ENCODE results near the gene F13A1.

F13A1 gene

GRCh38 chr6:6221787-6222535 is 98.5 kb downstream of the F13A1 start:
- no peak overlapping the region for H3K27ac ChIP-seq
- no peaks in the 10 kb centered on the region for H3K4me1 ChIP-seq
- TF ChIP-seq CTCF (IDR thresholded peaks at IDR 0.05) = no peak
- DNase-seq = no peak
- H3K9me3 ChIP-seq = no peaks in the 10 kb centered on the region
- intact Hi-C loops (cut with DNase I; ENCODE audit: low total_unique reads) = no loop called here
- no peaks in the 10 kb centered on the region for H3K27me3 ChIP-seq
- no peaks in the 10 kb centered on the region for H3K36me3 ChIP-seq
- no peak overlapping the region for H3K4me3 ChIP-seq

- no peaks in the 10 kb centered on the region for H3K9me3 ChIP-seq
- H3K4me3 ChIP-seq = no peak overlapping the region
- no peak for DNase-seq
- peak in 1 of 2 experiments; percentile 5 for TF ChIP-seq CTCF (IDR thresholded peaks at IDR 0.05)
- no peaks in the 10 kb centered on the region for H3K27me3 ChIP-seq
- no peaks in the 10 kb centered on the region for H3K36me3 ChIP-seq
- no peak overlapping the region for H3K27ac ChIP-seq
- intact Hi-C loops (cut with DNase I; ENCODE audit: low total_unique reads) = no loop called here
- no peaks in the 10 kb centered on the region for H3K4me1 ChIP-seq
Measured at GRCh38 chr6:6220718-6221117, 99.7 kb downstream of the F13A1 start.

GRCh38 chr6:6219716-6220115 is 100.7 kb downstream of the F13A1 start:
- no peaks in the 10 kb centered on the region for H3K4me1 ChIP-seq
- no peak overlapping the region for H3K27ac ChIP-seq
- no peaks in the 10 kb centered on the region for H3K36me3 ChIP-seq
- TF ChIP-seq CTCF (IDR thresholded peaks at IDR 0.05) = no peak
- H3K27me3 ChIP-seq = no peaks in the 10 kb centered on the region
- no peaks in the 10 kb centered on the region for H3K9me3 ChIP-seq
- intact Hi-C loops (cut with DNase I; ENCODE audit: low total_unique reads) = no loop called here
- DNase-seq = no peak
- H3K4me3 ChIP-seq = no peak overlapping the region

GRCh38 chr6:6218759-6219085 is 101.7 kb downstream of the F13A1 start:
- no peaks in the 10 kb centered on the region for H3K36me3 ChIP-seq
- intact Hi-C loops (cut with DNase I; ENCODE audit: low total_unique reads) = no loop called here
- DNase-seq = no peak

GRCh38 chr6:6217855-6218758 is 102.4 kb downstream of the F13A1 start:
- intact Hi-C loops (cut with DNase I; ENCODE audit: low total_unique reads) = no loop called here

More at GRCh38 chr6:6218759-6219085, 101.7 kb downstream of the F13A1 start:
- Histone ChIP-seq H3K4me3 (no peak overlapping the region), H3K27ac (no peak overlapping the region), H3K4me1 (no peaks in the 10 kb centered on the region), H3K9me3 (no peaks in the 10 kb centered on the region), H3K27me3 (no peaks in the 10 kb centered on the region)
- TF ChIP-seq CTCF (IDR thresholded peaks at IDR 0.05) = no peak

More at GRCh38 chr6:6217855-6218758, 102.4 kb downstream of the F13A1 start:
- Histone ChIP-seq H3K36me3 (no peaks in the 10 kb centered on the region), H3K27ac (no peak overlapping the region), H3K4me3 (no peak overlapping the region), H3K9me3 (no peaks in the 10 kb centered on the region), H3K27me3 (no peaks in the 10 kb centered on the region), H3K4me1 (no peaks in the 10 kb centered on the region)
- no peak for TF ChIP-seq CTCF (IDR thresholded peaks at IDR 0.05)
- DNase-seq = no peak

Data from tibial artery (tissue), 4 donors.